ENCODE data around the gene PPIL4.

GRCh38 chr6:149566410-149567193 lies 20.8 kb upstream of the PPIL4 start:
- TF ChIP-seq, protein P1, sequence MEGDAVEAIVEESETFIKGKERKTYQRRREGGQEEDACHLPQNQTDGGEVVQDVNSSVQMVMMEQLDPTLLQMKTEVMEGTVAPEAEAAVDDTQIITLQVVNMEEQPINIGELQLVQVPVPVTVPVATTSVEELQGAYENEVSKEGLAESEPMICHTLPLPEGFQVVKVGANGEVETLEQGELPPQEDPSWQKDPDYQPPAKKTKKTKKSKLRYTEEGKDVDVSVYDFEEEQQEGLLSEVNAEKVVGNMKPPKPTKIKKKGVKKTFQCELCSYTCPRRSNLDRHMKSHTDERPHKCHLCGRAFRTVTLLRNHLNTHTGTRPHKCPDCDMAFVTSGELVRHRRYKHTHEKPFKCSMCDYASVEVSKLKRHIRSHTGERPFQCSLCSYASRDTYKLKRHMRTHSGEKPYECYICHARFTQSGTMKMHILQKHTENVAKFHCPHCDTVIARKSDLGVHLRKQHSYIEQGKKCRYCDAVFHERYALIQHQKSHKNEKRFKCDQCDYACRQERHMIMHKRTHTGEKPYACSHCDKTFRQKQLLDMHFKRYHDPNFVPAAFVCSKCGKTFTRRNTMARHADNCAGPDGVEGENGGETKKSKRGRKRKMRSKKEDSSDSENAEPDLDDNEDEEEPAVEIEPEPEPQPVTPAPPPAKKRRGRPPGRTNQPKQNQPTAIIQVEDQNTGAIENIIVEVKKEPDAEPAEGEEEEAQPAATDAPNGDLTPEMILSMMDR (IDR thresholded peaks at IDR 0.05), result no peak
- TF ChIP-seq POLR2A (IDR thresholded peaks at IDR 0.05), result peak; percentile 32 to 58

All from uterus (tissue), 2 donors.